ENCODE data around the gene P2RX2.

The P2RX2 gene

GRCh38 chr12:132658149-132658894 is 39.7 kb downstream of the P2RX2 start:
- in situ Hi-C loops (cut with HindIII; ENCODE audit: low sequenced_read_pairs): no loop called here

- in situ Hi-C loops (cut with HindIII; ENCODE audit: low sequenced_read_pairs): no loop called here
Observed at GRCh38 chr12:132659146-132659545, 40.6 kb downstream of the P2RX2 start.

GRCh38 chr12:132660052-132660451 is 41.5 kb downstream of the P2RX2 start:
- in situ Hi-C loops (cut with HindIII; ENCODE audit: low sequenced_read_pairs): no loop called here

GRCh38 chr12:132660996-132661395 is 42.4 kb downstream of the P2RX2 start:
- in situ Hi-C loops (cut with HindIII; ENCODE audit: low sequenced_read_pairs): no loop called here

DNA sequence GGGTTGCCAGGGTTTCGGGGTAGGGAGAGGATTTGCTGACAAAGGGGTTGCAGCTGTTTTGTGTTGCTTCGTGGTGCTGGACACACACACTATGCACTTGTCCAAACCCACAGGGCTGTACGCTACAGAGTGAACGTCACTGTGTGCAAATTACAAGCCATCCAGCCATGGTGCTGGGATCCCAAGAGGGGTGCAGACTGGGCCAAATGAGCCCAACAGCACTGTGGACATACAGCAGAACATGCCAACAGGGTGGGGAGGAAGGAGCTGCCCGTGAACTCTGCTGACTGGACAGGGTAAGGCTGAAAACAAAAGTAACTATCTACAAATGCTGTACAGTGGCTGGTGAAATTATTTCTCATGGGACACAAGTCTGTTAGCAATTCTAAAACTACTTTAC is 43.4 kb downstream of the P2RX2 start:
- in situ Hi-C loops (cut with HindIII; ENCODE audit: low sequenced_read_pairs): no loop called here

GRCh38 chr12:132662901-132663755 is 44.6 kb downstream of the P2RX2 start:
- in situ Hi-C loops (cut with HindIII; ENCODE audit: low sequenced_read_pairs): no loop called here

DNA sequence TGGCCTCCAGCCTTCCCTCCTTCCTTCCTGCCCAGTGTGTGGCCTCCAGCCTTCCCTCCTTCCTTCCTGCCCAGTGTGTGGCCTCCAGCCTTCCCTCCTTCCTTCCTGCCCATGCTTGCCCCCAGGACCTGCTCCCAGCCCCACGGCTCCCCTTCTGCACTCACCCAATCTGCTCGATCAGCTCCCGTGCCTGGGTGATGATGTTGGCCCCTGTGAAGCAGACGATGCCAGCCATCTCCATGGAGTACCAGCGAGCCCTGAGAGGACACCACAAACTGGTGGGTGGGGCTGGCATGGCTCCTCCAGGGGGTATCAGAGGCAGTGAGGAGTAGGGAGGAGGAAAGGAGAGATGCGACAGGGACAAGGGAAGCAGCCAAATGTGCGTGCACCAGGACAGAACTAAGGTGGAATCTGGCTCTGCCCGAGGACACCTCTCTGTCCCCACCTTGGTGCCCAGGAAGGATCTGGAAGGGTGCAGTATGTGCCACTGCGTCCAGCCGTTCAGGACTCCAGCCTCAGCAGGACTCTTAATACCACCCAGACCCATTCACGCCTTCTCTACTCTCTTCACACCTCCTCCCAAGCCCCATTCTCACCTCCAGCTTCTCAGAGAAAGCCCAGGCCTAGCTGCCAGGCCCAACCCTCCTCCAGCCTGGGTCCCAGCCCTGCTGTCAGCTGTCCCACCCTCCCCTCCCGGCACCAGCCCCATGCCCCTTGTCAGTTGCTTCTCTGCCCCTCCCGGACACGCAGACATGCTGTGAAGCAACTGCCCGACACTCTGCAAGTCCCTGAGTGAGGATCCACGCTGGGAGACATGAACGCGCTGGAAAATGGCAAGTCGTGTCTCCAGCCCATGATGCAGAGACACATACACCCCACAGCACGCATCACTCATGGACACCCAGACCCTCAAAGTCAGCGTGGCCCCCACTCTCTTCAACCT is 45.9 kb downstream of the P2RX2 start:
- in situ Hi-C loops (cut with HindIII; ENCODE audit: low sequenced_read_pairs): no loop called here

DNA sequence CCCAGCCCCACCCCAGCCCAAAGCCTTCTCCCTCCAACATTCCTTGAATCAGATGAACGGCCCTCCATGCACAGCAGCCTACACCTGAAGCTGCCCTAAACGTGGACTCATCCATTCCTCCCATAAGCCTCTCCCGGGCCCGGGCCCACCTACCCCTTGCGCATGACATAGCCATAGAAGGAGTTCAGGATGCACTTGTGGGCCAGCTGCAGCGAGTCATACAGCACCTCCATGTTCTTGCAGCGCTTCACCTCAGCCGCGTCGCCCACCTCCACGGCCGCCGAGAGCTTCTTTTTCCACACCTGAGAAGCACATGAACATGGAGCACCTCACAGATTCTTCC is 46.5 kb downstream of the P2RX2 start:
- in situ Hi-C loops (cut with HindIII; ENCODE audit: low sequenced_read_pairs): no loop called here

DNA sequence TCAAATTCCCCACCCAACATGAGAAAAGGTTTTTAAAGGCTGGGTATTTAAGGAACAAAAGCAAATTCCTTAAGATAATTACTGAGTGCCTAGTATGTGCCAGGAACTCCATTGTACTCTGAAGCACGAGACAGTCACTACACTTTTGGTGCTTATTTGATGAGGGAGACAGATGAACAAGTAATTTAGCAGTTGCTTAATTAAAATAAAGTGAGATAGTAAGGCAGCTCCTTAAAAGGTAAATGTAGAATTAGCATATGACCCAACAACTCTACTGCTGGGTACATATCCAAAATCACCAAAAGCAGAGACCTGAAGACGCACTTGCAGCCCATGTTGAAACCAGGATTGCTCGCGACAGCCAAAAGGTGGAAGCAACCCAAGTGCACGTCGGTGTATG is 47.2 kb downstream of the P2RX2 start:
- in situ Hi-C loops (cut with HindIII; ENCODE audit: low sequenced_read_pairs): no loop called here

DNA sequence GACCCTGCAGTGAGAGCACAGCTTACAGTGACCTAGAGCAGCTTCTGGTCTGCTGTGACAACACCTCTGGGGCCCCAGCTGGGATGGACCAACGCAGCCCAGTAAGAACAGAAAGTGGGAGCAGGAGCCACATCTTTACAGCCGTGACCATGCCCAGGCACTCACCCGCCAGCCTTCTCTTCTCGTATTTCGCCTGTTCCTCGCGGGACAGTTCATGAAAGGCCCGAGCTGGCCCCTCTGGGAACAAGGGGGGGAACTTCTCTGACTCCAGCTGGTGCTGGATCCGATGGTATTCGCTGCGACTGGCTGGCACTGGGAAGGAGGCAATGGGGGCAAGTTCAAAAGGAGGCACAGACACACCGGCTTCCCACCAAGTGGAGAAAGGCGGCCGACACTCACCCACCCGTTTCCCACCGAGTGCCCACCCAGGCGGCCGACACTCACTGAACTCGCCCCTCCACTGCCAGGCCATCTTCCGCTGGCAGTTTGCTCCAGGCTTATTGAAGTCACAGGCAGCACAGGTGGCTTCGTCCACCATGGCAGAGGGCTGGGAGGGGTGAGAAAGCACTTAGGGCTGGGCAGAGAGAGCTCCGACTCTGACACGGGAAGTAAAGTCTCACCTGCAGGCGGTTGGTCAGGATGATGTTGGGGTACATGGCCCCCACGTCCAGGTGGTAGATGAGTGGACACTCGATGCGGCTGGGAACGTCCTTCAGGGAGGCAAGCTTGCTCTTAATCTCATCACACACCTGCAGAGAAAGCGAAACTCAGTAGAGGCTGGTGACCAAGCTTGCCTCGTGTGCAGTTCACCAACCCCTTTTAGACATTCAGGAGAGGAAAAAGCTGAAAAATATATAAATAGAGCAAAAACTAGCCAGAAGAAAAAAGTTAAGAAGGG is 49.9 kb downstream of the P2RX2 start:
- in situ Hi-C loops (cut with HindIII; ENCODE audit: low sequenced_read_pairs): no loop called here

GRCh38 chr12:132669166-132669879 is 50.7 kb downstream of the P2RX2 start:
- in situ Hi-C loops (cut with HindIII; ENCODE audit: low sequenced_read_pairs): no loop called here
